Dermis lymphatic vessel endothelial cell (primary cell): Measurements from ENCODE around the gene APBA2. TPM values are rescaled to one million over a fixed set of nuclear protein-coding genes. Genes with fewer than 3 reads are reported as not detected.

Source experiments
- total RNA-seq: library from RNA; depleted of rRNA; stranded (reverse); fragments of >200 nt; gene quantifications from 2 replicates; pipeline ENCODE4 v1.2.1, GENCODE V29; 2014

The APBA2 gene
- 40.9 and 41.3 TPM in 2 replicates for total RNA-seq

DNA sequence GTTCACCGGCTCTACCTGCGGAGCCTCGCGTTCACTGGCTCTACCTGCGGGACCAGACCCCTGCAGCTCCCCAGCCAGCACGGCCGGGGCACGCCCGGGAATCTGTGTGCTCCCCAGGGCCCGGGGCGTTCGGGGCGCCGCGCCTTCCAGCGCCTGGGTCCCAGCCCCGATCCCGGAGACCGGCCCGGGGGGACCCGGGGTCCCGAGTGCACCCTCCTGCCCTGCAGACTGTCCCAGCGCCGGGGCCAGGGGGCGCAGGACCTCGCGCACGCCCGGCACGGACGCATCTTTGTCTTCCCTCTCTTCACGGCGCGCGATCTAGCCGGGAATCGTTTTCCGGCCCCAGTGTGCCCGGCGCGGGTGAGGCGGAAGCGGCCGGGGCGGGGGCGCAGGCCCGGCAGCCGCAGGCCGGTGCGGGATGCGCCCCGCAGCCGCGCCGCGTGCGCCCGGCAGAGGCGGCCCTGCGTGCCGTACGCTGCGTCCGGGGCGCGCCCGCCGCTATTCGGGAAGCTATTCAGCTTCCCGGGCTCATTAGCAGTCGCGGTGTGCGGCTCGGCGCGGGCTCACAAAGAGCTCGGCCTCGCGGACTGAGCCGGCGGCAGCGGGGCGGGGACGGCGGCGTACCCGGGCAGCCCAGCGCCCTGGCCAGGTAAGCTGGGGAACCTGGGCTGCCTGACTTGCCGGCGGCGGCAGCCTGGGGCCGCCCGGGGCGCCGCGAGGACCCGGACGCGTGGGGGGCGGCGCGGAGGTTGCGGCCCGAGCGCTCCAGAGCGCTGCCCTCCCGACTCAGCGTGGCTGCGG lies at the start of gene APBA2:
APBA2 (plus strand) TSS at position 345 of the 801 bp plus-strand sequence. CDS start 167,911 bp downstream, outside the sequence.

DNA sequence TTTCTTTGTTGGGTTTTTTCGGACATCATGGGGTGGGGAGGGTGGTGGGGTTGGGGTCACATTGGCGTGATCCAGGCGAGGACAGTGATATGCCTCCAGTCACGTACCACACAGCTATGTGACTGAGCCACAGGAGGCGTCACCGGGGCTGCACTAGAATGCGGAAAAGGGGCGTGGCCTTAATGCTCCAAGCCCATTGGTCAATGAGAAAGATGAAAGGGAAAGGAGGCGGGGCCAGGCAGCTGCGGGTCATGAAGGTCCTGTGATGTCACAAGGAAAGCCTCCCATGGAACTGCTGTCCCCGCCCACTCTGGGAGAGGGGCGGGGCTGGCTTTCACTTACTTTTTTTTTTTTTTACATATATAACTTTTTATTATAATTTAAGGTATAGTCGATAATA lies 37.3 kb upstream of the APBA2 start, which contains the start of gene GOLGA6L7:
GOLGA6L7 (minus strand) TSS at position 124 of the 400 bp plus-strand sequence; CDS start at position 29, 95 bp downstream.

Other genes with a start within 250 kb of the APBA2 start
- gene GOLGA8M, start 173.6 kb upstream of the APBA2 start, total RNA-seq, result 1.2 and 4.4 TPM in 2 replicates
- gene GOLGA6L7, start 37.3 kb upstream of the APBA2 start, total RNA-seq, result not detected in 2 replicates